GM18867 (cell line): ENCODE data around the gene PRLH.

Experiments
- ATAC-seq: cut with Tn5 transposase; IDR thresholded peaks from one replicate; pipeline ENCODE4 v1.9.1; 2021; ENCODE audit warnings: mild to moderate bottlenecking, moderate library complexity; ENCODE audit not compliant: unreplicated experiment

The PRLH gene

GRCh38 chr2:237538901-237539300 lies 27.5 kb upstream of the PRLH start:
- ATAC-seq: no peak

- ATAC-seq: no peak
Observed at GRCh38 chr2:237539681-237540080, 26.7 kb upstream of the PRLH start.

GRCh38 chr2:237540223-237540775 lies 26.1 kb upstream of the PRLH start:
- ATAC-seq: no peak

GRCh38 chr2:237540823-237541222 lies 25.6 kb upstream of the PRLH start:
- ATAC-seq: no peak

GRCh38 chr2:237541243-237541642 lies 25.1 kb upstream of the PRLH start:
- ATAC-seq: no peak

GRCh38 chr2:237542001-237542704 lies 24.2 kb upstream of the PRLH start:
- no peak for ATAC-seq

GRCh38 chr2:237546040-237546875 lies 20.1 kb upstream of the PRLH start:
- ATAC-seq: no peak

- ATAC-seq: no peak
Observed at GRCh38 chr2:237546876-237547395, 19.4 kb upstream of the PRLH start.

GRCh38 chr2:237547841-237548416 lies 18.4 kb upstream of the PRLH start:
- ATAC-seq: no peak

- no peak for ATAC-seq
Observed at GRCh38 chr2:237549216-237549615, 17.2 kb upstream of the PRLH start.

- ATAC-seq: no peak
Observed at GRCh38 chr2:237549643-237550415, 16.5 kb upstream of the PRLH start.

GRCh38 chr2:237551071-237551574 lies 15.3 kb upstream of the PRLH start:
- no peak for ATAC-seq

- no peak for ATAC-seq
Observed at GRCh38 chr2:237552908-237553307, 13.5 kb upstream of the PRLH start.

GRCh38 chr2:237553948-237554347 lies 12.4 kb upstream of the PRLH start:
- ATAC-seq: no peak

GRCh38 chr2:237555560-237555959 lies 10.8 kb upstream of the PRLH start:
- ATAC-seq: no peak

GRCh38 chr2:237556773-237557632 lies 9.4 kb upstream of the PRLH start:
- peak; percentile 92 for ATAC-seq

- ATAC-seq: peak; percentile 9
Observed at GRCh38 chr2:237557633-237558015, 8.8 kb upstream of the PRLH start.

- ATAC-seq: no peak
Observed at GRCh38 chr2:237558961-237559641, 7.3 kb upstream of the PRLH start.

- no peak for ATAC-seq
Observed at GRCh38 chr2:237561221-237561620, 5.2 kb upstream of the PRLH start.
